OCI-M2 (cell line): Measurements from ENCODE around the gene KAT6B.

Source experiments
- DNase-seq: peaks from one replicate; lab custom pipeline; 2025; ENCODE audit not compliant: unreplicated experiment; lab: John Stamatoyannopoulos, UW

KAT6B gene

DNA sequence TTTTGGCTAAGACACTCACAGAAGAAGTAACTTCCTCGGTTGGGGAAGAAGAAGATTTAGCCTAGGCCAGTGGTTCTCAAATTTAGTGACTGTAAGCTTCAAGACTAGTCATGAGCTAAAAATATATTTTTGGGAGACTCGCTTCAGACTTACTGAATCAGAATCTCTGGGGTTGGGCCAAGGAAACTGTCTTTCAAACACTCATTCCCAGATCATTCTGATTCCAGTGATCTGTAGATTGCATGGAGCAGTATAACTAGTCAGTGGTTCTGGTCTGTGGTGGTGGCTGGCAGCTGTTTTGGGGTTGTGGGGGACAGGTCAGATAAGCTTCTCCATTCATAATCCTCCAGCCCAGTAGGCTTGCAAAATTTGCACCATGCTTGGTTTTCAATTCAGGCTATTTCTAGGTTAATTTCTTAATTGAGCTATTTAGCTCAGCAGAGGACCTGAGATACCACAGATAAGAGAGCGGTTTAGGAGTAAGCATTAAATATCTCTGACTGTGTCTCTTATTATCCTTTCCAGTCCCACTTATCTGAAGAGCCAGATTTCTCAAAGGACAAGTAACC lies 3.8 kb upstream of the KAT6B start:
- DNase-seq: no peak

DNA sequence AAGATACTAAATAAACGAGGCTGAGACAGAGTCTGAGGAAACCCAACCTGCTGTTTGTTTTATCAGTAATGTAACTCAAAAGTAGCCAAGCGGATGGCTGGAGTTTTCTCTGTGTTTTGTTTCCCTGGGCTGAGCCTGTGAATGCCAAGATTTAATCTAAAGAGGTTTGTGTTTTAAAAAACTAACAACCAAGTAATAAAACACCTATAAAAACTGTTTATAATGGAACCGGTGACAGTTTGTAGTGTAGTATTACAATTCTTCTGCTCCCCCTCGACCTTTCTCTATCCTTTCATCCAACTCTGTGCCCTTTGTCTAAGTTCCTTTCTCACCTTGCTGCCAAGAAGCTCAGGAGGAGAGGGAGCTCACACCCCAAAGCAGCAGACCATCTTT lies 2.6 kb upstream of the KAT6B start:
- no peak for DNase-seq

DNA sequence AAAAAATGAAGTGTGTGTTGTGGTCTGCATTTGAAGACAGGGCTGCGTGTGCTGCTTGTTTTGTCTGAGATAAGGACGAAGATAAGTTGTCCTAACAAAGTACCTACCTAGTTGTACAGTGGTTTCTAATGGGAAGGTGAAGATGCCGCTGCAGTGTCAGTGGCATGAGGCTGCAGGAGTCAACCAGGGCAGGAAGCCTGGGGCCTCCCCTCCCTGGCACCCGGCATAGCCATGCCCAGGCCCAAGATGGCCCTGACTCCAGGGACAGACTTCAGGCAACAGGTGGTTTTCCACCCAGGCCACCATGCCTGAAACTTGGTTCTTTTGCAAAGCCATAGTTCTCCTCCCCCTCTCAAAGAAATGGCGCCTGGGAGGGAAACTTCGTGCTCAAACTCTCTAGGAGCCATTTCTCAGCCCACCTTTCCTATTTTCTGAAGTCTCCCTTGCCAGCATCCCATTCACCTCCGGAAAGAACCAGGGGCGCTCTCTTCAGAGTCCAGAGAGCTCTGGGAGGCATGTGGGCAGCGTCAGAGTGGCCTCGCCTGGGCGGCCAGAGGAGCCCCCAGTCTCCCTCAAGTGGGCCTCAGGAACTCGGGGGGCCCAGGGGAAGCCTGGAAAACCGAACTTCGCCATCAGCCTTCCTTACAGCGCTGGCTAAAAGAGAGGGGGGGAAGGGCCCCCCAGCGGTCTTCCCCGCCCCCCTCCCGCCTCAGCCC lies 2.1 kb upstream of the KAT6B start:
- DNase-seq: no peak

DNA sequence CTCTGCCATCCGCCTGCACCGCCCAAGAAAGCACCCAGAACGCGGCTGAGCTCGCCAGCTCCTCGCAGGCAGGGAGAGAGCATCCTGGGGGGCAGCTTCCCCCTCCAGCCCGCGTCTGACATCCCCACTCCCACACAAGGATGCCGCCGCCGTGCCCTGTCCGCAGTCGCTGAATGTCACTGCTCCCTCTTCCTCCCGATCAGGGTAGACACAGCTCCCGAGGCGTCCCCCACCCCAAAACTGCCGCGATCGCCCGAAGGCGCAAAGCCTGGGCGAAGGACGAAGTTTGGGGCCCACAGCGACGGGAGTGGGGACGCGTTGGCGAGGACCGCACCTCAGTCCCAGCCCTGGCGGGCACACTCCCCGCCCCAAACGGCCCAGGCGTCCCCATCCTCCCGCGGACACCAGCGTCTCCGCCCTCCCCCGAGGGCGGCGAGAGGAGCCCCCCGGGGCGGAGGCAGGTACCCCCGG lies 1.5 kb upstream of the KAT6B start:
- DNase-seq: no peak

GRCh38 chr10:74825371-74826141 lies 844 bp upstream of the KAT6B start:
- DNase-seq: no peak

DNA sequence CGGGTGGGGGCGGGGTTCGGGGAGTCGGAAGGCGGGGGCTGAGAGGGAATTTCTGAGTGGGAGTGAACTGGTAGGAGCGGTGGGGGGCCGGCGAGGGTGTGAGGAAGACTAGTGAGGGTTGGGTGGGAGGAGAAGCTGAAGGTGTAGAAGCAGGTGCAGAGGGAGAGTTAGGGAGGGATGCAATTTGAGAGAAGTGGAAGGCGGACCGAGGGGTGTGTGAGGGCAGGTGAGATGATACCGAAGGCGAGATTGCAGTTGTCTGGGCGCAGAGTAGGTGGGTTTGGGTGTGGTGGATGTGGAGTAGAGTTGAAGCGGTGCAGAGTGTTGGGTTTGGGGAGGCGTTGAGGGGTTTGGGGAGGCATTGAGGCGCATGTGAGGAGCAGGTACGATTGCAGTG lies 643 bp downstream of the KAT6B start:
- DNase-seq: no peak

DNA sequence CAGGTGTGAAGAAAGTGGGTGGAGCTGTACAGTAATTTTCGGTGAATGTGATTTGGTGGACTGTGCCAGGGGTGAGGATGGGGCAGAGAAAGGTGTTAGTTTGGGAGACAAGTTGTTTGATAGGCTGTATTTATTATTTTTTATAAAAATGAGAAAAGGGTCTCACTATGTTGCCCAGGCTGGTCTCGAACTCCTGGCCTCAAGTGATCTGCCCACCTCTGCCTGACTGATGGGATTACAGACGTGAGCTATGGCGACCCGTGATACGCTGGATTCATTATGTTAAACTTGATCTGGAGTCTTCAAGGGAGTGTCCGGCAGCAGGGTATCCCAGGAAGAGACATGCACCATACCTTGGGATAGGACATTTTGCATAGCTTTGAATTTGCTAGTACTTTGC lies 1.3 kb downstream of the KAT6B start:
- DNase-seq: no peak

DNA sequence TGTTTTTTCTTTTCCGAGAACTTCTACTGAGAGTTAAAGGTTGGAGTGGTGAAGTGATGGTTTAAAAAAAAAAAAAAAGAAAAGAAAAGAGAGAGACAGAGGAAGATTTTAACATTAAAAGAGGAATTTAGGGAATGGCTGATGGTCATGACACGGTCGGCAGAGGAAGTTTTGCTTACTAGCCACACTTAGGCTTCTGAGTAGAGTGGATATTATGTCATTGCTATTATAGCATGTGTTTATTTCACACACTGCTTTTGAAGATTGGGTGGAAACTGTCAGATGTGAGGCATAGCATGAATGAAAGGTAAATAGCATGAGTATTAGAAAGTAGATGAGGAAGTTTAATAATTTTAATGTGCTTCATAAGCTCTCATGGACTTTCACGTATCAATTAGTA lies 2.5 kb downstream of the KAT6B start:
- DNase-seq: no peak

DNA sequence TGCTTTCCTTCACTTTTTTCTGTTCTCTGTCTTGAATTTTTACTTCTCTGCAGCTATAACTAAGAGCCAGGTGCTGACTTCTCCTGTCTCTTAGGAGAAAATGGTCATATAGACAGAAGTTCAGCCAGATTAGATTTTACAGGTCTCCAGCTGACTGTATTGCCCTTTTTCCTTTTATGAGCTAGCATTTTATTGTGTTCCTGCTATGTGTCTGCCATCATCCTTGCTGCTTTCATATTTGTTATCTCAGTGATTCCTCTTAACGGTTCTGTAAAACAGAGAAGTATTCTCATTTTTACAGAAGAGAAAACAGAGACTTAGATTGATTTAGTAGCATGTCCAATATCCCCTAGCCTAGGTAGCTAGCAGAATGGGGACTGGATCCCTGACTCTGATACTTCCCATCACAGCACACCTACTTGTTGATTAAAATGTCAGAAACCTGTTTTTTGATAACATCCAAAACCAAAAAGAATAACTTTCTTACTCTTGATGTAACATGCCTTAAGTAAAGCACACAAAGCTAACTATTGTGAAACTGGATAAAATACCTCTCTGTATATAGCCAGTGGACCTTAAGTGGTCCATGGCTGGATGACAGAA lies 5.2 kb downstream of the KAT6B start:
- no peak for DNase-seq

DNA sequence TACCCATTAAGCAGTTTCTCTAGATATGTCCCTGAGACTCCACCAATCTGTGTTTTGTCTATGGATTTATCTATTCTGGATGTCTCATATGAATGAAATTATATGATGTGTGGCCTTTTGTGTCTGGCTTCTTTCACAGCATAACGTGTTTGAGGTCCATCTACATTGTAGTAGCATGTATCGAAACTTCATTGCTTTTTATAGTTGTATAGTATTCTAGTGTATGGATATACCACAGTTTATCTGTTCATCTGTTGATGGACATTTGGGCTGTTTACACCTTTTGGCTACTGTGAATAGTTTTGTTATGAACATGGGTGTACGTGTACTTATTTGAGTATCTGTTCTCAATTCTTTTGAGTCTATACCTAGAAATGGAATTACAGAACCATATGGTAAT lies 9.6 kb downstream of the KAT6B start:
- no peak for DNase-seq

DNA sequence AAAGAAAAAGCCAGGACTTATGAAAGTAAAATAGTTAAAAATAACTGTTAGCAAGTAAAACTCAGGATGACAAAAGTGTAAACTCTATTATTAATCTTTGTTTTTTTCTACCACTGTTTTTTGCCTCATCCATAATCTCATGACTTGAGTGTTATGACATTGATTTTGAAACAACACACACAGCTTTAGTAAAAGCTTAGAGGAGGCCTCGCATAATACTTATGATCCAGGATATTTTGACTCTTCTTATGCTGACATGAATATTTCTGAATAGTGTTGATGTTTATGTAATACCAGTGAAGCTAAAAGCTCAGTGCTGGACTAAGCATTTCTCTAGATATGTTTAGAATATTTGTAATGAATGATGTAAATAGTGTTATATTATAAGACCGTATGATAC lies 10.5 kb downstream of the KAT6B start:
- no peak for DNase-seq

DNA sequence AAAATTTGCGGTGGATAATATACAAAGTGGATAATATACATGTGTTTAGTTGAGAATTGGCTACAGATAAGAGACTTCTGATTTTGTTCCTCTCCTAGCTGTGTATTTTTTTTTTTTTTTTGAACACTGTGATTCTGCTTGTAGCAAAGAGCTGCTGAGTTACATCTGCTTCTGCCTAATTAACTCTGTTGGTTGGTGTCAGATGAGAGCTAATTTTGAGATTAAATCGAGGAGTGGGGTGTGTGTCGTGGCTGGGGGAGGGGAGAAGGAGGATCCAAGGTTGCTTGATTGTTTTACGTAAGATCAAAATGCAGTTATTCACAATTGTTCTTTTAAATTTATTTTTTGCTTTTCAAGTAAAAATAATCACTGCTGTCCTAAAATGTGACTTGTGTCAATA lies 11.3 kb downstream of the KAT6B start:
- no peak for DNase-seq

DNA sequence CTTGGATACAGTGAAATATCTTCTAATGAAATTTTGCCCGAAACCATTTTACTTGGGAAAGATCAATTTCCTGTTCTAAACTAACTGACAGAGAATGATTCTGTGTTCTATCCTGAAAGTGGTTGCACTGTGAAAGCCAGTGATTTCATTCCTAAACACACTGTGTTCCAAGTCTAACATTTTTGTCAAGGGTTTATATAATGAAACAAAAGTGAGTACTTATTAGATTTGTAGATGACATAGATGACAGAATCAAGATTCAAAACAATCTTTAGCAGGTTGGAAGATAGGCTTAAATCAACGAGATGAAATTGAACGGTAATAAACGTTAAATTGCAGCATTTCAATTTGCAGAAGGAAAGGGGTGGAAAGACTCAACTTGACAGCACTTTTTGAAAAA lies 13.3 kb downstream of the KAT6B start:
- DNase-seq: no peak

DNA sequence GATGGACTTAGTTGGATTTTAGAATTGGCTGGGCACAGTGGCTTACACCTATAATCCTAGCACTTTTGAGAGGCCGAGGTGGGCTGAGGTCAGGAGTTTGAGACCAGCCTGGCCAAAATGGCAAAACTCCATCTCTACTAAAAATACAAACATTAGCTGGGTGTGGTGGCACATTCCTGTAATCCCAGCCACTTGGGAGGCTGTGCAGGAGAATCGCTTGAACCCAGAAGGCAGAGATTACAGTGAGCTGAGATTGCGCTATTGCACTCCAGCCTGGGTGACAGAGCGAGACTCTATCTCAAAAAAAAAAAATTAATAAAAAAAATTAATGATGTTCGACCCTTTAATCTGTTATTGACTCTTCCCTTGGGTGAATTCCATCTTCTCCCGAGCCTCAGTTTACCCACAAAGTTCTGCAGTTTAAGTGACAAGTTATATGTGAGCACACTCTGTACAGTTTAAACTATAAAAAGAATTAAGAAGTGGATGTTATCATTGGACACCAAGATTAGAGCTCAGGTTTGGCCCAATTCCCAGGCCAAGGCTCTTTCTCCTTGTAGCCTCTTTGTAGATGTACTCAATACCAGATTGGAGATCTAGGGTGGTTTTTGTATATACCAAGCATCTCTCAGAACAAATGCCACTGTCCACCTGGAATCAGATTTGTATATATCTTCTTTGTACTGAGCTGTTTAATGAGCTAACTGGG lies 15.0 kb downstream of the KAT6B start:
- no peak for DNase-seq

GRCh38 chr10:74842301-74842954 lies 16.0 kb downstream of the KAT6B start:
- no peak for DNase-seq

GRCh38 chr10:74846958-74847357 lies 20.6 kb downstream of the KAT6B start:
- no peak for DNase-seq

GRCh38 chr10:74851831-74852230 lies 25.4 kb downstream of the KAT6B start:
- no peak for DNase-seq

- no peak for DNase-seq
These were observed 26.0 kb downstream of the KAT6B start for GRCh38 chr10:74852381-74852780.

- DNase-seq: no peak
These were observed 28.2 kb downstream of the KAT6B start for GRCh38 chr10:74854610-74855009.

DNA sequence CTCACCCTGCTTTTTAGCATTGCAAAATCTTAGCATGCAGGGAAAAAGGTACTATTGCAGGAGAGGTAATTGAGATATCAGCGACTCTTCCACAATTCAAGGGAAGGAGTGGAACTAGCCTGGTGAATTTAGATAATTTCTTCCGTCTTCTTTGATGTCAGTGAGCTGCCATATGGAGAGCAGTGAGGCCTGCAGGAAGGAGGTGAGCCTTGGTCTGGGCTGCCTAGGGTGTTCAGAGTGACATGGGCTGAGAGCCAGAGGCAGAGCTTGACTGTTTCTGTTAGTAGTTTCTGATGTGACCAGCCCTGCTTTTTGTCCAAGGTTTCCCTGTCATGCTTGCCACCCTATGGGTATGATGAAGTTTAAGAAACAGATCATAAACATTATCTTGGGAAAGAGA lies 28.6 kb downstream of the KAT6B start:
- no peak for DNase-seq

DNA sequence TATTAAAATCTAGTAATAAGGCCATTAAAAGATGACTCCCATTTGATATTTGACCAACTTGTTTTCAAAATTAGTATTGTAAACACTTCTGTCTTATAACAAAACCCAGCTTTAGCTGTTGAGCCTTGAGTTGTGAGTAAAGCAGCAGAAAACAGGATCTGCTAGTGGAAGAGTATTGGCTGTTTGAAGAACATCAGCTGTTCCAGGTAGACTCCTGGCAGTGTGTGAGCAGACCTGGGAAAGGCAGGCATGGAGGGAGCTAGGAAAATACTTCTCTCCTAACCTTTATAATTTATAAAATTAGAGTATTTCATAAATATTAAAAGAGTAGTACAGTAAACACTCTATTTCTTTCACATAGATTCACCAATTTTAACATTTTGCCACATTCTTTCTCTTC lies 29.0 kb downstream of the KAT6B start:
- no peak for DNase-seq
